HepG2 (cell line): ENCODE data around the gene TVP23C. TPM values are rescaled to one million over a fixed set of nuclear protein-coding genes. Genes with fewer than 3 reads are reported as not detected.

Experiments
- ATAC-seq: fragments of 200-7000 bp; cut with Tn5 transposase; 3 replicates; pipeline ENCODE4 v1.9.1; 2020; ENCODE audit warnings: mild to moderate bottlenecking, moderate library complexity
- BruUV-seq: library from RNA; stranded (reverse); fragments of 400-500 nt; replicated peaks from 2 replicates; lab custom pipeline; 2021; lab: Mats Ljungman, UMichigan
- CTCF ChIA-PET: fragments of 300-600 bp; formaldehyde crosslinking; extraction: SDS; loops from one replicate; lab custom pipeline; 2021; ENCODE audit warnings: low total read pairs, inconsistent platforms, low intra/inter-chr PET ratio; lab: Yijun Ruan, JAX
- POLR2A ChIA-PET: fragments of 350-600 bp; sonication (Branson Sonifier 250); formaldehyde crosslinking; loops from one replicate; lab custom pipeline; 2020; ENCODE audit warnings: antibody characterized with exemption, inconsistent platforms; lab: Yijun Ruan, JAX
- DNase-seq: peaks from one replicate; pipeline ENCODE4 v3.0.0-alpha.2; 2015; ENCODE audit warnings: low spot score
- FAIRE-seq: peaks from 3 replicates; lab custom pipeline; 2011; peaks lifted over from hg19 to GRCh38; lab: Jason Lieb, UNC
- H2AFZ ChIP-seq: one replicate; pipeline ENCODE4 v1.6.1; 2011; ENCODE audit warnings: low read length, inconsistent platforms
- H3K27ac ChIP-seq: fragments of 300-600 bp; 3 replicates; pipeline ENCODE4 v1.8.0; 2011; ENCODE audit warnings: mixed run types, mild to moderate bottlenecking, mixed read lengths, low read length, inconsistent platforms; ENCODE audit not compliant: insufficient read depth; ENCODE audit errors: extremely low read length
- H3K27me3 ChIP-seq, 2 experiments: fragments of 200-600 bp in 1 of 2; 2 replicates in 1 of 2; 3 replicates in 1 of 2; pipeline versions ENCODE4 v1.6.0 to v1.8.0; 2011; ENCODE audit warnings: low read length in 2 of 2, mild to moderate bottlenecking in 2 of 2, moderate library complexity in 2 of 2, inconsistent platforms in 1 of 2; ENCODE audit not compliant: insufficient read depth in 2 of 2, control insufficient read depth in 1 of 2
- H3K36me3 ChIP-seq, 2 experiments: fragments of 200-600 bp in 1 of 2; replicated peaks in 1 of 2; 2 replicates in 1 of 2; 3 replicates in 1 of 2; pipeline versions ENCODE4 v1.5.1 to v1.8.0; 2011; ENCODE audit warnings: low read length in 2 of 2, inconsistent platforms in 1 of 2; ENCODE audit not compliant: insufficient read depth in 2 of 2, control insufficient read depth in 1 of 2
- H3K4me1 ChIP-seq: 2 replicates; pipeline ENCODE4 v1.5.1; 2012; ENCODE audit warnings: low read length, inconsistent platforms; ENCODE audit not compliant: insufficient read depth
- H3K4me2 ChIP-seq: 2 replicates; pipeline ENCODE4 v1.6.0; 2011; ENCODE audit warnings: low read depth, low read length, inconsistent platforms
- H3K4me3 ChIP-seq, 3 experiments: fragments of 200-600 bp in 1 of 3; sonication (generic), shearing (Covaris generic) in 1 of 3; replicated peaks in 1 of 3; 2 replicates each; pipeline ENCODE4 v1.5.1; 2011 to 2016; ENCODE audit warnings: low read length in 3 of 3, inconsistent platforms in 2 of 3, low read depth in 2 of 3, mild to moderate bottlenecking in 2 of 3, control low read depth in 1 of 3, mixed read lengths in 1 of 3; ENCODE audit not compliant: insufficient read depth in 1 of 3
- H3K79me2 ChIP-seq: one replicate; pipeline ENCODE4 v1.6.1; 2011; ENCODE audit warnings: low read length, inconsistent platforms; ENCODE audit not compliant: insufficient read depth
- H3K9ac ChIP-seq: 2 replicates; pipeline ENCODE4 v1.6.0; 2011; ENCODE audit warnings: mild to moderate bottlenecking, low read depth, low read length, inconsistent platforms; ENCODE audit not compliant: insufficient read depth
- H3K9me3 ChIP-seq: 2 replicates; pipeline ENCODE4 v1.5.1; 2012; ENCODE audit warnings: mild to moderate bottlenecking, low read length
- H4K20me1 ChIP-seq: 2 replicates; pipeline ENCODE4 v1.6.0; 2011; ENCODE audit warnings: inconsistent platforms, mild to moderate bottlenecking, low read length, moderate library complexity; ENCODE audit not compliant: insufficient read depth
- CREM ChIP-seq, 2 experiments: sonication (generic) in 1 of 2; formaldehyde crosslinking in 1 of 2; IDR thresholded peaks; 2 replicates each; pipeline versions ENCODE4 v1.4.0 to v1.6.1; 2016 to 2020; ENCODE audit warnings: antibody characterized with exemption in 1 of 2, mild to moderate bottlenecking in 1 of 2, missing genetic modification reagents in 1 of 2
- ELK4 ChIP-seq: sonication (generic); formaldehyde crosslinking; IDR thresholded peaks from 2 replicates; pipeline ENCODE4 v1.9.0; 2021; ENCODE audit warnings: missing genetic modification reagents, borderline replicate concordance
- NCOA5 ChIP-seq: sonication (generic); formaldehyde crosslinking; IDR thresholded peaks from 2 replicates; pipeline ENCODE4 v1.4.0; 2020; ENCODE audit warnings: missing genetic modification reagents
- REST ChIP-seq, 2 experiments: IDR thresholded peaks; 2 replicates each; pipeline ENCODE4 v1.6.1; 2011 to 2012; ENCODE audit warnings: low read length in 2 of 2, borderline replicate concordance in 1 of 2, low read depth in 1 of 2, mild to moderate bottlenecking in 1 of 2, moderate library complexity in 1 of 2
- SALL2 ChIP-seq: sonication (generic); formaldehyde crosslinking; IDR thresholded peaks from 2 replicates; pipeline ENCODE4 v1.8.1; 2023; ENCODE audit warnings: mild to moderate bottlenecking, missing genetic modification reagents, inconsistent platforms
- WGBS: methylation state at CpG from one replicate; pipeline ENCODE4 v1.1.6; 2017; ENCODE audit warnings: low lambda C conversion rate; 5-methylcytosine and 5-hydroxymethylcytosine counted together
- in situ Hi-C: cut with HindIII; loops from 2 replicates; pipeline ENCODE4 v1.10.0; 2017; ENCODE audit warnings: low pct_unique_long_range_greater_than_20kb; ENCODE audit not compliant: extremely low pct_ligation_motif_present
- intact Hi-C: fragments of 100-400 bp; cut with micrococcal nuclease; formaldehyde crosslinking; loops from one replicate; pipeline ENCODE4 v1.10.0; 2022; ENCODE audit not compliant: unreplicated experiment
- polyA plus RNA-seq, 8 experiments: library from polyadenylated mRNA; depleted of rRNA in 3 of 8; stranded (reverse) in 7 of 8; unstranded in 1 of 8; fragments of >200 nt; fragmentation: Illumina TruSeq in 4 of 8; extraction: Trizol in 4 of 8; gene quantifications; 2 replicates each; pipeline versions ENCODE4 v1.2.1 to v1.2.3, GENCODE V29; 2011 to 2016; ENCODE audit warnings: low read depth in 4 of 8, missing spikeins in 1 of 8, mixed read lengths in 1 of 8; ENCODE audit not compliant: insufficient read depth in 1 of 8
- total RNA-seq, 5 experiments: library from RNA; depleted of rRNA; stranded (reverse); fragments of >200 nt; fragmentation: Illumina TruSeq; extraction: Trizol; gene quantifications; 2 replicates each; pipeline ENCODE4 v1.2.3, GENCODE V29; 2016; ENCODE audit warnings: low read depth in 1 of 5

The TVP23C gene
- total and polyA plus RNA-seq, 2 of the 13 experiments (the other 11 are each of a cell fraction or from before 2014, with no cell fraction given): 10.4 to 28.2 TPM

- H4K20me1 ChIP-seq: no peaks in the 10 kb centered on the region
- no TSS peak for BruUV-seq
- POLR2A ChIA-PET: no interaction called here
- H3K27ac ChIP-seq: no peak overlapping the region
- no peaks in the 10 kb centered on the region for H3K9me3 ChIP-seq
- intact Hi-C loops: loop anchor here (1.0 kb wide), 1 partner anchor 243 kb away; no protein-coding TSS in a partner anchor
- peaks cover 16 to 36% of the 10 kb centered on the region in 2 experiments for H3K36me3 ChIP-seq
- FAIRE-seq (no peak), DNase-seq (no peak), ATAC-seq (no peak)
- H3K4me2 ChIP-seq: no peak overlapping the region
- H3K4me1 ChIP-seq: no peaks in the 10 kb centered on the region
- H3K4me3 ChIP-seq: no peak overlapping the region
- WGBS: 90% methylated on average over 2 of the region's 2 CpGs
- TF ChIP-seq NCOA5 (CRISPR knock-in tag) (no peak), REST (IDR thresholded peaks at IDR 0.05; ENCODE audit: borderline replicate concordance in 1 of 2, low read depth in 1 of 2, low read length in 2 of 2) (no peak), CREM (IDR thresholded peaks at IDR 0.05) (no peak), CREM (CRISPR knock-in tag; IDR thresholded peaks at IDR 0.05) (no peak), ELK4 (CRISPR knock-in tag) (no peak), SALL2 (CRISPR knock-in tag) (no peak)
- in situ Hi-C loops: loop anchor here (5.0 kb wide), 1 partner anchor 241 kb away; no protein-coding TSS in a partner anchor
- H3K9ac ChIP-seq: no peak overlapping the region
- no peak overlapping the region for H2AFZ ChIP-seq
- no peaks in the 10 kb centered on the region for H3K79me2 ChIP-seq
- CTCF ChIA-PET: interaction anchor here (1.5 to 4.0 kb wide), 2 partner anchors 243 to 246 kb away, joined by 9 to 28 read pairs; no protein-coding TSS in a partner anchor
- H3K27me3 ChIP-seq: no peaks in the 10 kb centered on the region
Observed at GRCh38 chr17:15503731-15504130, 59.6 kb downstream of the TVP23C start.
